Left ventricle myocardium inferior (tissue), 1 donor: ENCODE results near the gene SPATA2L. TPM values are rescaled to one million over a fixed set of nuclear protein-coding genes. Genes with fewer than 3 reads are reported as not detected.

Source experiments
- DNase-seq: peaks from one replicate; pipeline ENCODE4 v3.0.0-alpha.2; 2020
- H3K27ac ChIP-seq: fragments of 200-600 bp; replicated peaks from 2 replicates; pipeline ENCODE4 v1.8.0; 2021
- H3K27me3 ChIP-seq: fragments of 200-600 bp; 2 replicates; pipeline ENCODE4 v1.8.0; 2021; ENCODE audit warnings: low read depth
- H3K36me3 ChIP-seq: fragments of 200-600 bp; 2 replicates; pipeline ENCODE4 v1.8.0; 2021
- H3K4me1 ChIP-seq: fragments of 200-600 bp; 2 replicates; pipeline ENCODE4 v1.8.0; 2021
- H3K4me3 ChIP-seq: fragments of 200-600 bp; 2 replicates; pipeline ENCODE4 v1.8.0; 2021; ENCODE audit warnings: mild to moderate bottlenecking, moderate library complexity
- H3K9me3 ChIP-seq: fragments of 200-600 bp; replicated peaks from 2 replicates; pipeline ENCODE4 v1.8.0; 2021
- CTCF ChIP-seq: fragments of 200-600 bp; IDR thresholded peaks from 2 replicates; pipeline ENCODE4 v1.8.0; 2021; ENCODE audit warnings: antibody characterized with exemption, mild to moderate bottlenecking, borderline replicate concordance
- intact Hi-C: fragments of 100-400 bp; cut with micrococcal nuclease; formaldehyde crosslinking; loops from one replicate; pipeline ENCODE4 v1.11.0; 2022
- total RNA-seq: library from RNA; stranded (reverse); fragmentation: NEBNext Ultra II Directional; extraction: Animal tissue kit (Norgen Biotek cat#: 25700); gene quantifications from one replicate; pipeline ENCODE4 v1.2.1, GENCODE V29; 2021
- donor health status: DM: no; HTN: yes; CAD: no; lungs with severe emphysema.

The SPATA2L gene
- total RNA-seq, 1 donor from 2014 or later: 2.1 TPM

- no peaks in the 10 kb centered on the region for H3K9me3 ChIP-seq
- no peak overlapping the region for H3K27ac ChIP-seq
- intact Hi-C loops: no loop called here
- peaks cover 4% of the 10 kb centered on the region for H3K4me1 ChIP-seq
- no peak overlapping the region for H3K4me3 ChIP-seq
- no peaks in the 10 kb centered on the region for H3K27me3 ChIP-seq
- peaks cover 16% of the 10 kb centered on the region for H3K36me3 ChIP-seq
- no peak for TF ChIP-seq CTCF
- peak; percentile 52 for DNase-seq
Measured at GRCh38 chr16:89744813-89745212, 43.3 kb upstream of the SPATA2L start.

GRCh38 chr16:89742948-89743347 lies 41.4 kb upstream of the SPATA2L start:
- Histone ChIP-seq H3K36me3 (peaks cover 35% of the 10 kb centered on the region), H3K9me3 (no peaks in the 10 kb centered on the region), H3K27ac (no peak overlapping the region), H3K4me1 (peaks cover 4% of the 10 kb centered on the region), H3K27me3 (no peaks in the 10 kb centered on the region), H3K4me3 (no peak overlapping the region)
- intact Hi-C loops: no loop called here
- no peak for TF ChIP-seq CTCF
- DNase-seq: no peak

- no peak for TF ChIP-seq CTCF
- Histone ChIP-seq H3K36me3 (peaks cover 50% of the 10 kb centered on the region), H3K4me3 (no peak overlapping the region), H3K27ac (no peak overlapping the region), H3K4me1 (peaks cover 4% of the 10 kb centered on the region), H3K27me3 (no peaks in the 10 kb centered on the region), H3K9me3 (no peaks in the 10 kb centered on the region)
- DNase-seq: no peak
- intact Hi-C loops: no loop called here
Measured at GRCh38 chr16:89741342-89742014, 40.0 kb upstream of the SPATA2L start.

GRCh38 chr16:89739383-89739782 lies 37.9 kb upstream of the SPATA2L start:
- H3K4me1 ChIP-seq: no peaks in the 10 kb centered on the region
- intact Hi-C loops: no loop called here
- H3K36me3 ChIP-seq: peaks cover 71% of the 10 kb centered on the region
- H3K27ac ChIP-seq: no peak overlapping the region
- H3K4me3 ChIP-seq: no peak overlapping the region
- no peaks in the 10 kb centered on the region for H3K9me3 ChIP-seq
- no peak for DNase-seq
- H3K27me3 ChIP-seq: no peaks in the 10 kb centered on the region
- no peak for TF ChIP-seq CTCF

GRCh38 chr16:89738538-89739317 lies 37.2 kb upstream of the SPATA2L start:
- TF ChIP-seq CTCF: no peak
- Histone ChIP-seq H3K27me3 (no peaks in the 10 kb centered on the region), H3K4me3 (no peak overlapping the region), H3K36me3 (peaks cover 77% of the 10 kb centered on the region), H3K4me1 (no peaks in the 10 kb centered on the region), H3K9me3 (no peaks in the 10 kb centered on the region), H3K27ac (no peak overlapping the region)
- intact Hi-C loops: no loop called here
- DNase-seq: no peak
